NCI-H1694 (cell line): ENCODE data around the gene CD8B2.
"Not testable (repeated sequence)": the region's sequence is repeated elsewhere in the genome, so short reads cannot be mapped to it uniquely, and the experiment has no call there.

Source experiments
- DNase-seq: peaks from one replicate; lab custom pipeline; 2025; lab: John Stamatoyannopoulos, UW

CD8B2 gene

DNA sequence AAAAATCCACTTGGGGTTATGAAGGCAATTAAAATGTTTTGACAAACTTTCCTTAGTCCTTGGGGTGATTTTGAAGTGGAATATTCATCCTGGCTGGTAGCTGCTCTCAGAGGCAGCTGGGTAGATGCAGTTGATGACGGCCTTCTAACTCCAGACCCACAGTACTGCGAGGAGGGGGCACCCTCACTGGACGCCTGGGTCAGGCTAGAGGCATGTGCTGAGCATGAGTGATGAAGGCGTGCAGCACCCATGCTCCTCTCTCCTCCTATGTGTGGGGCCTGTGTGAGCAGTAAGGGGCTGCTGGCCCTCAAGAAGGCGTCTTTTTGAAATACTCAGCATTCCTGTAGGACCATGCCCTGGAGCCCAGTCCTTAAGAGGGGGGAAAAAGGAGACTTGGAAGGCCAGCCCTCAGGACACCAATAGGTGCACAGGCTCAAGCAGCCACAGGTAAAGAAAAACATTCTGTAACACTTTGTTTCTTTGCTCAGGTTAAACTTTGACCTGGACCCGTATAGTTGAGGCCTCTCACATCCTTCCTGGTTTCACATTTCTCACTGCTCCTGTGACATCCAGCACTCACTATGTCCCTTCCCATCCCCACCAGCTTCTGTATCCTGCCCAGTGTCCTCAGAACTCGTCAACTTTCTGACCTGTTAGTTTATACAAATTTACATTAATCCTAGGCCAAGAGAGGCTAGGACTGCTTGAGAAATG, 64.4 kb downstream of the CD8B2 start:
- no peak for DNase-seq

DNA sequence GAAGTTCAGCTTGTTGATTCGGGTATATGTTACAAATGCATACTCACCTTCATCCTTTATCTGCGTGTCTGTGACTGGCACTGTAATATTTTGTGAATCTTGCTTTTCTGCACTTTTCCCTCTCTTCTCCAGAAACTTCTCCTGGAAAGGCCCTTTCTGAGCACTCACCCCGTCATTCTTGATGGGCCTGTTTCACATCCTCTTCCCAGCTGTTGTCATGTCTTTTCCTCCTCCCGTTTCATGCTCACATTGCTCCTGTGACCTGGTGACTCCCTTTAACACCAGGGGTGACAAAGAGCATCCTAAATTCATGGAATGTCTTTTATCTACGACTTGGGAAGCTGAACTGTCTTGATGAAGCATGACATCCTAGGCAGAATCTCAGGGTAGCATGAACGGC, 65.8 kb downstream of the CD8B2 start:
- DNase-seq: no peak

DNA sequence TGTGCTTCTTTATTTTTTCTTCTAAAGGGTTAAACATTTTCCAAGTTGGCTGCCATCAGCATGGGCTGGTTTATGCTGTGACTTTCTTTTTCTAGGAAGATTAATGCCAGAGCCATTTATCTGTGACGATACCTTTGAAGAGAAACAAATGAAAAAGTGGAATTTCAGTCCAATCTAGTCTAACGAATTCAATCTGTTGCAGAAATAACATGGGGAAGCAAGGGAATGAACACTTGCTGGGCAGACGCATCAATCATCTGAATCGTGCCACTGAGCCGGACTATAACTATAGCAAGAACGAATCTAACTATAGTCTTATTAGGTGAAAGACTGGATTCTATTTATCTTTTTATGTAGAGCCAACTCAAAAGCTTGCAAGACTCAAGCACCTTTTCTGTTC, 66.2 kb downstream of the CD8B2 start:
- DNase-seq: no peak

DNA sequence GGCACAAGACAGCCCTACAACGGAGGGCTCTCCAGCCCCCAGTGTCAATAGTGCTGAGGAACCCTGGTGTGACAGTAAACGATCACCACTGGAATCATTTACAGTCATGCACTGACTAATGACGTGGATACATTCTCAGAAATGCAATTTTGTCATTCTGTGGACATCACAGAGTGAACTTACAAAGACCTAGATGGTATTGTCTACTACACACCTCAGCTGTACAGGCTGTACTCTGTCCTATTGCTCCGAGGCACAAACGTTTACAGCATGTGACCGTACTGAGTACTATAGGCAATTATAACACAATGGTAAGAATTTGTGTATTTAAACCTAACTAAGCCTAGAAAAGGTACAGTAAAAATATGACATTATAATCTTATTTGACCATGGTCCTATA, 67.2 kb downstream of the CD8B2 start:
- no peak for DNase-seq

DNA sequence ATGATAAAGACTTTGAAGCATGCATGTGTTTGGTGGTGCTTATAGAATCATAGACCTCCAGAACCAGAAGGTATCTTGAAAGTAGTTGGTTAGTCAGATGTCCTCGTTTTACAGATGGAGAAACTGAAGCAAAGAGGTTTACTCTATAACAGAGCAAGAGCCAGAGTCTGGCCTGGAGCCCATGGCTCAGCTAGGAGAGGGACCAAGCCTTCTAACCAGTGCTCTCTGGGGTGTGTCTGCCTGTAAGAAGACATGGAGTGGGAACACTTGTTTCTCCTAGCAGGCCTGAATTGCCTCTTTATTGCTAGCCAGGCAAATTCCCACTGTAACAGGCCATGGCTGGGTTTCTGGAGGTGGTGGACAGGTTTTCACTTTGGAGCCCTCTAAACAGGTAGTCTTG, 67.9 kb downstream of the CD8B2 start:
- no peak for DNase-seq

DNA sequence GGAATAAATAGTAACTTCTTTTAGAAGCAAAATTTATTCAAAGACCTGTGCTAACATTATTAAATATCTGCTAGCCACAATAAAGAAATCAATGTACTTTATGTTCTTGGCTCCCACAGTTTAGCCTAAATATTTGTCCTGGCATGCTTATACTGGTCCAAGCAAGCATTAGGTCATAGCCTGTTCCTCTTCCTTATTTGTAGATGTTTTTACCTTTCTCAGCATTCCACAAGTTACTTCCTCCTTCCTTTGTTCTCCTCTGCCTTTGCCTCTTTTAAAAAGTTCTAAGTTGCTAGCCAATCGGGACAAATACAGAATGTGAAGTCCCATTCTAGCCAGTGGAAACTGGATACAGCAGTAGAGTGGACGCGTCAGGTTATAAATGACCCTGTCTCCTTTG, 72.6 kb downstream of the CD8B2 start:
- DNase-seq: not testable (repeated sequence)

DNA sequence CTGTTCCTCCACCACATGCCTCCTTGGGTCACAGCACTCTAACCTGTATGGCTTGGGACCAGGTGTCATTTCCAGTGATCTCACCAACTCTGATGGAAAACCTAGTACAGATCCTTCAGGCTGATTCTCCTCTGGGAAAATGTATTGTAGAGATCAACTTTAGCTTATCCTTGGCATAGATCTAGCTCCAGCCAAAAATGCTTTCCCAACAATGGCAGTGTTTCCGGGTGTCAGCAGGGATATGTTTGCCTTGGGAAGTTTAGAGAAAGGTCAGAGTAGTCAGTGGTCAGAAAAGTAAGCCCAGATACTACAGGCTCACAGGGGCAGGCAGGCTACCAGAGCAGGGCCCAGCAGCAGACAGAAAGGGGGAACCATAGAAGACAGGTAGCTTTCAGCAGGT, 73.6 kb downstream of the CD8B2 start:
- no peak for DNase-seq

DNA sequence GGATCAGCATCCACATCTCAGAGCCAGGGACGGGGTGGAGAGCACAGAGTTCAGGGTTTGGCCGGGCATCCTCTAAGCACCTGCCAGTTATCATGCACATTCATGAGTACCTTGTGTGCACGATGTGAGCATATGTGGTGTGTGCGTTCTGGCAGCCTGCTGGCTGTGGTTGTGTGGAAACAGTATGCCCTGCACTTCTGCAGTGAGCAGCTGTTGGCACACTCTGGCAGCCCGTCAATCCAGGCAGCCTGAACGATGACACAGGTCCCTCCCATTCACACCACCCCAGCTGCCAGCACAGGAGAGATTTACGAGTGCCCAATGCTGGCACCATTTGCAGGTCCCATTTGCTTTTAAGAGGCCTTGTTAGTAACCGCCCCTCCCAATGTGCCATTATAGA, 74.2 kb downstream of the CD8B2 start:
- DNase-seq: peak; percentile 97

DNA sequence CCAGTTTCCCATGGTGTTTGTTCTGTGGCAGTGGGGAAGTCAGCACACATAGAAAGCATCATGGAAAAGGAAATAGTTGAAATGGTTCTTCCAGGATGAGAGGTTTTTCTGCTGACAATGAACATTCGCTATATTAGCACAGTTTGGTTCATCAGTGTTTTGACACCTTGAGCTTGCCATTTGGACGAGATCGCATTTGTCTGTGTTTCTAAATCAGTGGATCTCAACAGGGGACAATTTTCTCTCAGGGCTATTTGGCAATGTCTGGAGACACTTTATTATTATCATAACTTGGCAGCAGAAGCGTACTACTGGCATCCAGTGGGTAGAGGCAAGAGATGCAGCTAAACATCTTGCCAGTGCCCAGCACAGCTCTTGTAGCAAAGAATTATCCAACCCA, 74.6 kb downstream of the CD8B2 start:
- peak; percentile 51 for DNase-seq

DNA sequence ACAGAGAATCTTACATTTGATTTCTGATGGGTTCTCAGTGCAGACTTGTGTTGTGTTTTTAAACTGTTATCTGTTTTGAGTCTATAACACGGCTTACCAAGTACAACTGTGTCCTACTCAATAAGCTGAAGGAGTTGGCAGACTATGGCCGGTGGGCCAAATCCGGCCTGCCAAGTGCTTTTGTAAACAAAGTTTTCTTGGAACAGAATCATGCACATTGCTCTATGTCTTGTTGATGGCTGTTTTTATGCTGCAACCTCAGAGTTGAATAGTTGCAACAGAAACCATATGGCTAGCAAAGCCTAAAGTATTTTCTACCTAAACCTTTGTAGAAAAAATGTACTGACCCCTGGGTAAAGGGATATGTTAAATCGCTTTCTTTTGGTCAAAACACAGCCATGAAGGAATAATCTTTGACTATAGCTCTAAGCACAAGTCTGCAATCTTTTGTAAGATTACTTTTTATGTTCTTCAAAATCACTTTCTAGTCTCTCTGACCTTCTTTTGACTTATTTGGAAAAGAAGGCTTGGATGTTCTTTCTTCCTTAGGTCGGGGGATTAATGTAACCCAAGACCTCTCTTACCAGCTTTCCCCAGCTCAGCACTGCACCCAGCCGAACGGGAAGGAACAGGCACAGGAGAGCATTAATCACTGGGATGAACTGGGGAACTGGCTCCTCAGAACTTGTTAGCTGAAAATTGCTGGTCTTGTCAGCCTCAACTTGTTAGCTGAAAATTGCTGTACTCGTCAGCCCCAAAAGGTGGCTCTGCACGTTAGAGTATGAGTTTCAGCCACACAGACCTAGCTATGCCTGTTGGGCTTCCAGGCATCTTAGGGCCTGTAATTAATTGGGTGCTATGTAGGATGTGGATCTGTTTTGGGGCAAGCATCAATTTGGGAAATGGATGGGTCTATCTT, 75.4 kb downstream of the CD8B2 start:
- DNase-seq: peak; percentile 52

DNA sequence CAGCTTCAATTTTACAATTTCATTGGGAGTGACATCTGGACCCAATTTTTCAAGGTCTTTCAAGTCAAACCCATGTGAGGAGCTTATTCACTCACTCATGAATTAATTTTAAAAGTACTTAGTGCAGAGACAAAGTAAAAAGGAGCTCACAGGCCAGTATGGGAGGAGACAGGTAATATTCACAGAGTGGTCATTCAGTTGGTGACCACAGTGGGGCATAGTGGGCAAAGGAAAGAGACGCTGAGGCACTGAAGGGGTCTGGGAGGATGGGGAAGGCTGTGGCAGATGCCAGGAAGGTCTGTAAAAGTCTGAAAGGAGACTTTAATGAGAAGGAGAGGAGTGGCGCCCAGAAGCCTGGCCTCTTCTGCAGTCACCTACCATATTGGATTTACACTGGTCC, 76.0 kb downstream of the CD8B2 start:
- DNase-seq: no peak

DNA sequence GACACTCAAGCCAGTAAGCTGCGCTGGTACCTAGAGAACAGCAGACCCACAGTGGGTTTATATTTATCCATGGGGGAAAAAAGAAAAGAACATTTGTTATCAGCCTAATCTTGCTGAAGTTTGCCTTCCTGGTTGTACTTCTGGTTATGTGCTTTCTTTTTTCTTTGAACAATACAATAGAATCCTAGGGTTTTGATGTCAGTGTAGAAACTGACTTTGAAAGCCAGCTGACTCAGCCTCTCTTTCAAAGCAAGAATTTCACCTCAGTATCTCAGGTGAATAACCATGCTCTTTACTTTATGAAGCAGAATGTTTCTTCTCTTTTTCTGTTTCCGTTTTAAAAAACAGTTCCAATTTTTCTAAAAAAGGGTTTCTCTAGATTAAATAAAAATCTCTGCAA, 78.4 kb downstream of the CD8B2 start:
- no peak for DNase-seq

DNA sequence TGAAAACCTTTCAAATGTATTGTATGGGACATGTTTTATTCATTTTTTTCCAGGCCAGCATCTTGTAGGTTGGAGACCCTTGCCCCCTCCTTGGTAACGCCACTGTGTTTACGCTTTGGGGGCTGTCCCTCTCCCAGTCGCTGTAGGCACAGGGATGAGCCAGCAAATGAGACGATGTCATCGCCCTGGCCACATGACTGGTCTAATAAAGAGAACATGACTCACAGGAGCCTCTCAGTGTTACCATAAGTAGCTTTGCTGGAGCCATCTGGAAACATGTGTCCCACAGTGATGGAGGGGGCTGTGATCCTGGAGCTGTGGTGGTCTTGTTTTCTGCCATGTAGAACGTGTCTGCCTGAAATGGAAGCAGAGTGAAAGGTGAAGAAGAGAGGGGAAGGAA, 78.9 kb downstream of the CD8B2 start:
- peak; percentile 31 for DNase-seq

DNA sequence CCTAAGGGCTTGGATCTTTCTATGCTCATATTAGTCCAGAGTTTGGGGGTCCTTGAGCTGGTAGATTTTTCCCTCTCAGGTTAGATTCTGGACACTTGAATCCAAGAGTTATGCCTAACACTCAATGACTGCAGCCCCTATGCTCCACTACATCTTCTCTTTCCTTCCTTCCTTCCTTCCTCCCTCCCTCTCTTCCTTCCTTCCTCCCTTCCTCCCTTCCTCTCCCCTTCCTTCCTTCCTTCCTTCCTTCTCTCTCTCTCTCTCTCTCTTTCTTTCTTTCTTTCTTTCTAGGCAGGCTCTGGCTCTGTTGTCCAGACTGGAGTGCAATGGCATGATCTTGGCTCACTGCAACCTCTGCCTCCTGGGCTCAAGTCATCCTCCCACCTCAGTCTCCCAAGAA, 79.3 kb downstream of the CD8B2 start:
- DNase-seq: not testable (repeated sequence)

DNA sequence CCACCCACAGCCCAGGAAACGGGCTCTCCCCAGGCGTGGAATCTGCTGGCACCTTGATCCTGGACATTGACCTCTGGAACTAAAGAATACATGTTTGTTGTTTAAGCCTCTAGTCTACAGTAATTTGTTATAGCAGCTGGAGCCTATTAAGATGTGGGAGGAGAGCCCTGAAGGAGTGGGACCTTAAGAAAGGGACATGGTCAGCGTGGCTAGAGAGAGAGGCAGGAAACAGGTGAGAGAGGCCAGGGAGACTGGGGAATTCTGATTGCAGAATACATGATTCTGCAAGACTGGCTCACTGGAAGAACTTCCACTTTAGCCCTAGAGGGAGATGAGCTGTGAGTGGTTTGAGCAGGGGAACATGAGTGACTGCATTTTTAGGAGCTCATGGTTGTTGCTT, 83.2 kb downstream of the CD8B2 start:
- no peak for DNase-seq
